A549 (cell line): ENCODE measurements around the gene IL1RAP. TPM values are rescaled to one million over a fixed set of nuclear protein-coding genes. Genes with fewer than 3 reads are reported as not detected.

Experiments
- ATAC-seq, 2 experiments: fragments of 200-7000 bp in 1 of 2; fragments of >200 bp in 1 of 2; cut with Nextera tagmentation in 1 of 2; cut with Tn5 transposase in 1 of 2; 3 replicates each; pipeline versions ENCODE4 v1.8.0 to v1.9.1; 2018 to 2020; ENCODE audit warnings: mild to moderate bottlenecking in 1 of 2, moderate library complexity in 1 of 2
- CTCF ChIA-PET: fragments of 300-600 bp; sonication (Branson Sonifier 250); formaldehyde crosslinking; extraction: SDS; loops from one replicate; lab custom pipeline; 2021; ENCODE audit warnings: antibody characterized with exemption, inconsistent platforms; lab: Yijun Ruan, JAX
- POLR2A ChIA-PET: fragments of 350-600 bp; formaldehyde crosslinking; extraction: SDS; loops from one replicate; lab custom pipeline; 2021; ENCODE audit warnings: antibody characterized with exemption, inconsistent platforms; lab: Yijun Ruan, JAX
- DNase-seq, 2 experiments: peaks; one replicate each; pipeline versions ENCODE4 v3.0.0 to v3.0.0-alpha.2; 2011 to 2016; ENCODE audit warnings: low read depth in 1 of 2, low spot score in 1 of 2
- FAIRE-seq: peaks from 2 replicates; lab custom pipeline; 2011; peaks lifted over from hg19 to GRCh38; lab: Jason Lieb, UNC
- H3K27ac ChIP-seq, 2 experiments: fragments of >200 bp; sonication (Bioruptor Twin); formaldehyde crosslinking; 3 replicates each; pipeline ENCODE4 v1.5.1; 2016 to 2017
- H3K4me1 ChIP-seq: fragments of >200 bp; sonication (Bioruptor Twin); formaldehyde crosslinking; 3 replicates; pipeline ENCODE4 v1.6.1; 2016
- H3K4me2 ChIP-seq: fragments of >200 bp; sonication (Bioruptor Twin); formaldehyde crosslinking; 3 replicates; pipeline ENCODE4 v1.6.1; 2016
- H3K4me3 ChIP-seq: fragments of >200 bp; sonication (Bioruptor Twin); formaldehyde crosslinking; 3 replicates; pipeline ENCODE4 v1.5.1; 2016
- H3K9me3 ChIP-seq: fragments of >200 bp; sonication (Bioruptor Twin); formaldehyde crosslinking; 3 replicates; pipeline ENCODE4 v1.6.1; 2016
- ATOH8 ChIP-seq: fragments of 250-450 bp; sonication (Bioruptor Pico); IDR thresholded peaks from 2 replicates; pipeline ENCODE4 v1.5.0; 2020; ENCODE audit warnings: low read depth, mild to moderate bottlenecking, moderate library complexity
- BCL3 ChIP-seq: fragments of >200 bp; sonication (Bioruptor Twin); formaldehyde crosslinking; IDR thresholded peaks from 3 replicates; pipeline ENCODE4 v1.6.1; 2016
- BHLHE40 ChIP-seq: IDR thresholded peaks from 2 replicates; pipeline ENCODE4 v1.6.1; 2012; ENCODE audit warnings: low read depth, low read length, inconsistent platforms
- CBX2 ChIP-seq: fragments of 200-600 bp; sonication (generic); IDR thresholded peaks from 2 replicates; pipeline ENCODE4 v1.6.1; 2016; ENCODE audit warnings: low read depth, mild to moderate bottlenecking, borderline replicate concordance
- EHF ChIP-seq: fragments of 250-450 bp; sonication (Bioruptor Pico); IDR thresholded peaks from 2 replicates; pipeline ENCODE4 v1.5.0; 2020; ENCODE audit warnings: mild to moderate bottlenecking
- ESRRA ChIP-seq: fragments of 150-350 bp; IDR thresholded peaks from 2 replicates; pipeline ENCODE4 v1.6.1; 2014; ENCODE audit warnings: mild to moderate bottlenecking, low read length, borderline replicate concordance
- FOSB ChIP-seq: fragments of 250-450 bp; sonication (Bioruptor Pico); IDR thresholded peaks from 2 replicates; pipeline ENCODE4 v1.5.0; 2020; ENCODE audit warnings: mild to moderate bottlenecking, moderate library complexity
- GATA3 ChIP-seq: IDR thresholded peaks from 2 replicates; pipeline ENCODE4 v1.6.1; 2012; ENCODE audit warnings: borderline replicate concordance
- HDAC2 ChIP-seq: fragments of 200-600 bp; sonication (generic); IDR thresholded peaks from 2 replicates; pipeline ENCODE4 v1.6.1; 2016
- HES2 ChIP-seq: fragments of >200 bp; sonication (Bioruptor Twin); formaldehyde crosslinking; IDR thresholded peaks from 2 replicates; pipeline ENCODE4 v1.6.1; 2016
- HOXA7 ChIP-seq: fragments of 250-450 bp; sonication (Bioruptor Pico); IDR thresholded peaks from 2 replicates; pipeline ENCODE4 v1.5.0; 2020; ENCODE audit warnings: mild to moderate bottlenecking, moderate library complexity
- HOXB13 ChIP-seq: fragments of 250-450 bp; sonication (Bioruptor Pico); IDR thresholded peaks from 2 replicates; pipeline ENCODE4 v1.5.0; 2020; ENCODE audit warnings: low read depth, mild to moderate bottlenecking, moderate library complexity
- JUNB ChIP-seq: fragments of >200 bp; sonication (Bioruptor Twin); formaldehyde crosslinking; IDR thresholded peaks from 2 replicates; pipeline ENCODE4 v1.6.1; 2016
- KDM1A ChIP-seq: fragments of 200-600 bp; sonication (generic); IDR thresholded peaks from 2 replicates; pipeline ENCODE4 v1.6.1; 2016; ENCODE audit warnings: low read depth, mild to moderate bottlenecking
- KDM5A ChIP-seq: fragments of 200-600 bp; sonication (generic); IDR thresholded peaks from 2 replicates; pipeline ENCODE4 v1.6.1; 2016; ENCODE audit warnings: antibody characterized with exemption, mild to moderate bottlenecking
- NFE2L2 ChIP-seq: fragments of 150-350 bp; conservative IDR thresholded peaks from 2 replicates; pipeline ENCODE4 v1.6.1; 2014; ENCODE audit warnings: low read length
- NPAS2 ChIP-seq: fragments of 250-450 bp; sonication (Bioruptor Pico); IDR thresholded peaks from 2 replicates; pipeline ENCODE4 v1.8.0; 2022; ENCODE audit warnings: mild to moderate bottlenecking, moderate library complexity, borderline replicate concordance
- NR3C1 ChIP-seq: fragments of >200 bp; sonication (Bioruptor Twin); formaldehyde crosslinking; IDR thresholded peaks from 3 replicates; pipeline ENCODE4 v1.6.1; 2017
- ZC3H11A ChIP-seq: fragments of 450-650 bp; IDR thresholded peaks from 2 replicates; pipeline ENCODE4 v1.6.1; 2014; ENCODE audit warnings: antibody characterized with exemption, mild to moderate bottlenecking
- ZSCAN20 ChIP-seq: fragments of 250-450 bp; sonication (Bioruptor Pico); IDR thresholded peaks from 2 replicates; pipeline ENCODE4 v1.8.0; 2022; ENCODE audit warnings: mild to moderate bottlenecking, moderate library complexity
- WGBS: methylation state at CpG from one replicate; pipeline ENCODE4 v1.1.6; 2017; ENCODE audit errors: missing lambda C conversion rate; 5-methylcytosine and 5-hydroxymethylcytosine counted together
- polyA plus RNA-seq, 4 experiments: library from polyadenylated mRNA; depleted of rRNA in 3 of 4; stranded (reverse); fragments of >200 nt; fragmentation: RNase III in 1 of 4; extraction: RNeasy Plus Mini Kit Qiagen cat#74134 plus additional on column Dnase treatment in 1 of 4; gene quantifications; 2 replicates in 3 of 4; 3 replicates in 1 of 4; pipeline ENCODE4 v1.2.3, GENCODE V29; 2011 to 2017
- TF ChIP-seq, protein P1 (sequence below): fragments of 150-350 bp; IDR thresholded peaks from 2 replicates; pipeline ENCODE4 v1.6.1; 2014; ENCODE audit warnings: low read depth, mild to moderate bottlenecking, low read length
- TF ChIP-seq, protein P2 (sequence below): fragments of 200-600 bp; sonication (generic); IDR thresholded peaks from 2 replicates; pipeline ENCODE4 v1.6.1; 2016; ENCODE audit warnings: antibody characterized with exemption, mild to moderate bottlenecking, moderate library complexity

Gene IL1RAP
- polyA plus RNA-seq, 2 of the 4 experiments (the other 2 are of a cell fraction), result 3.9 to 18.5 TPM

- TF ChIP-seq CBX2, result no peak
- TF ChIP-seq, all 56 proteins: peak for 0
Observed at GRCh38 chr3:190641564-190641963, 127.7 kb downstream of the IL1RAP start (continued).

DNA sequence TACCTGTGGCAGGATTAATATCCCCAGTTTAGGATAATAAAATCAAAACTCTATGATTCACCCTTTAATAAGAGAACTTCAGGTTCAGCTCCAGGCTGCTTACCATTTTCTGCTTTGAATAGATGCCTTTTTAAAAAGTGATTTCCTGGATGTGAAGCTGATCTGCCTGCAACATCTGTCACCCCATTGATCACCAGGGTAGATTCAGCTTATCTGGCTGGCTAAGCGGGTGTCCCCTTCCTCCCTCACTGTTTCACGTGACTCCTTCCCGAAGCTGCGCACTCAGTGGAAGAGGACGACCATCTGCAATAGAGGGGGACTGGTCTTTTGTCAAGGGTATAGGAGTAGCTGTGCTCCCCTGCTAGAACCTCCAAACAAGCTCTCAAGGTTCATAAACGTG lies 128.1 kb downstream of the IL1RAP start:
- Histone ChIP-seq H3K4me3 (no peak overlapping the region), H3K27ac (no peak overlapping the region), H3K9me3 (no peaks in the 10 kb centered on the region), H3K4me1 (no peaks in the 10 kb centered on the region), H3K4me2 (no peak overlapping the region)
- WGBS, result 94% methylated on average over 6 of the region's 6 CpGs
- FAIRE-seq, result no peak
- ChIA-PET POLR2A (no interaction called here), CTCF (no interaction called here)
- no peak for ATAC-seq
- no peak for DNase-seq
- TF ChIP-seq KDM5A (no peak), NPAS2 (no peak), GATA3 (no peak), KDM1A (no peak), EHF (no peak), HOXB13 (CRISPR knock-in tag) (no peak), BCL3 (no peak), ZSCAN20 (CRISPR knock-in tag) (no peak), HOXA7 (CRISPR knock-in tag) (no peak), ESRRA (no peak)
- TF ChIP-seq, protein P1, sequence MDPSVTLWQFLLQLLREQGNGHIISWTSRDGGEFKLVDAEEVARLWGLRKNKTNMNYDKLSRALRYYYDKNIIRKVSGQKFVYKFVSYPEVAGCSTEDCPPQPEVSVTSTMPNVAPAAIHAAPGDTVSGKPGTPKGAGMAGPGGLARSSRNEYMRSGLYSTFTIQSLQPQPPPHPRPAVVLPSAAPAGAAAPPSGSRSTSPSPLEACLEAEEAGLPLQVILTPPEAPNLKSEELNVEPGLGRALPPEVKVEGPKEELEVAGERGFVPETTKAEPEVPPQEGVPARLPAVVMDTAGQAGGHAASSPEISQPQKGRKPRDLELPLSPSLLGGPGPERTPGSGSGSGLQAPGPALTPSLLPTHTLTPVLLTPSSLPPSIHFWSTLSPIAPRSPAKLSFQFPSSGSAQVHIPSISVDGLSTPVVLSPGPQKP, result no peak
- TF ChIP-seq, all 56 proteins: peak for 0

DNA sequence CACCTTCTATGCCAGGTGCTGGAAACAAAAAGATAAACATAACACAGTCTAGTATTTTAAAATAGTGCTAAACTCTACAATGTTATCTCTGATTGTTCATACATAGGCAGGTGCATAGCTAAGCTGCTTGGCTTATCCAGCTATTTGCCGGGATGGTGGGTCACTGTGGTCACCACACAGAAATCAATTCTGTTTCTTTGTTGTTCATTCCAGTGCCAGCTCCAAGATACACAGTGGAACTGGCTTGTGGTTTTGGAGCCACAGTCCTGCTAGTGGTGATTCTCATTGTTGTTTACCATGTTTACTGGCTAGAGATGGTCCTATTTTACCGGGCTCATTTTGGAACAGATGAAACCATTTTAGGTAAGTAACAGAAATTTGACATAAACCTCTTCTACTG lies 130.2 kb downstream of the IL1RAP start:
- TF ChIP-seq HES2, result no peak
- TF ChIP-seq EHF, result no peak
- TF ChIP-seq GATA3, result no peak
- no peak for TF ChIP-seq FOSB (CRISPR knock-in tag)
- TF ChIP-seq HOXB13 (CRISPR knock-in tag), result no peak
- no peak for TF ChIP-seq ATOH8 (CRISPR knock-in tag)
- TF ChIP-seq NPAS2, result no peak
- TF ChIP-seq BHLHE40, result no peak
- no peak for TF ChIP-seq NR3C1
- no peak for TF ChIP-seq HDAC2
- no peak for TF ChIP-seq KDM1A
- TF ChIP-seq JUNB, result no peak
- no peak for TF ChIP-seq ZC3H11A
- TF ChIP-seq, protein P2, sequence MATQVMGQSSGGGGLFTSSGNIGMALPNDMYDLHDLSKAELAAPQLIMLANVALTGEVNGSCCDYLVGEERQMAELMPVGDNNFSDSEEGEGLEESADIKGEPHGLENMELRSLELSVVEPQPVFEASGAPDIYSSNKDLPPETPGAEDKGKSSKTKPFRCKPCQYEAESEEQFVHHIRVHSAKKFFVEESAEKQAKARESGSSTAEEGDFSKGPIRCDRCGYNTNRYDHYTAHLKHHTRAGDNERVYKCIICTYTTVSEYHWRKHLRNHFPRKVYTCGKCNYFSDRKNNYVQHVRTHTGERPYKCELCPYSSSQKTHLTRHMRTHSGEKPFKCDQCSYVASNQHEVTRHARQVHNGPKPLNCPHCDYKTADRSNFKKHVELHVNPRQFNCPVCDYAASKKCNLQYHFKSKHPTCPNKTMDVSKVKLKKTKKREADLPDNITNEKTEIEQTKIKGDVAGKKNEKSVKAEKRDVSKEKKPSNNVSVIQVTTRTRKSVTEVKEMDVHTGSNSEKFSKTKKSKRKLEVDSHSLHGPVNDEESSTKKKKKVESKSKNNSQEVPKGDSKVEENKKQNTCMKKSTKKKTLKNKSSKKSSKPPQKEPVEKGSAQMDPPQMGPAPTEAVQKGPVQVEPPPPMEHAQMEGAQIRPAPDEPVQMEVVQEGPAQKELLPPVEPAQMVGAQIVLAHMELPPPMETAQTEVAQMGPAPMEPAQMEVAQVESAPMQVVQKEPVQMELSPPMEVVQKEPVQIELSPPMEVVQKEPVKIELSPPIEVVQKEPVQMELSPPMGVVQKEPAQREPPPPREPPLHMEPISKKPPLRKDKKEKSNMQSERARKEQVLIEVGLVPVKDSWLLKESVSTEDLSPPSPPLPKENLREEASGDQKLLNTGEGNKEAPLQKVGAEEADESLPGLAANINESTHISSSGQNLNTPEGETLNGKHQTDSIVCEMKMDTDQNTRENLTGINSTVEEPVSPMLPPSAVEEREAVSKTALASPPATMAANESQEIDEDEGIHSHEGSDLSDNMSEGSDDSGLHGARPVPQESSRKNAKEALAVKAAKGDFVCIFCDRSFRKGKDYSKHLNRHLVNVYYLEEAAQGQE, result no peak
- TF ChIP-seq HOXA7 (CRISPR knock-in tag), result no peak
- TF ChIP-seq NFE2L2, result no peak
- FAIRE-seq, result no peak
- DNase-seq, result no peak
- POLR2A ChIA-PET, result no interaction called here
- no peak overlapping the region for H3K4me2 ChIP-seq
- no peak overlapping the region for H3K4me3 ChIP-seq
- no peak overlapping the region for H3K27ac ChIP-seq
- no peak for ATAC-seq
- CTCF ChIA-PET, result no interaction called here
- H3K9me3 ChIP-seq, result no peaks in the 10 kb centered on the region
- no peaks in the 10 kb centered on the region for H3K4me1 ChIP-seq
- WGBS, result 90% methylated on average over 2 of the region's 2 CpGs
